Stimulated activated naive CD8-positive, alpha-beta T cell treated with anti-CD3 and anti-CD28 coated beads, Interleukin-15, Interleukin-2, amounts not matched to agents 100 ng/mL and 50 ng/mL, for 24 hours (primary cell): ENCODE results near the gene TMEM31.
"Not testable (repeated sequence)": the region's sequence is repeated elsewhere in the genome, so short reads cannot be mapped to it uniquely, and the experiment has no call there.

Experiments used
- H3K27ac Mint-ChIP-seq: one replicate; pipeline ENCODE4 v1.8.0; 2021; ENCODE audit warnings: mild to moderate bottlenecking, mixed read lengths
- H3K27me3 Mint-ChIP-seq: one replicate; pipeline ENCODE4 v1.8.0; 2021; ENCODE audit warnings: mixed read lengths
- H3K36me3 Mint-ChIP-seq: one replicate; pipeline ENCODE4 v1.8.0; 2021; ENCODE audit warnings: low read depth, mixed read lengths
- H3K4me1 Mint-ChIP-seq: one replicate; pipeline ENCODE4 v1.8.0; 2021; ENCODE audit warnings: low read depth, mixed read lengths
- H3K4me3 Mint-ChIP-seq: one replicate; pipeline ENCODE4 v1.8.0; 2021; ENCODE audit warnings: mild to moderate bottlenecking, mixed read lengths
- H3K9me3 Mint-ChIP-seq: one replicate; pipeline ENCODE4 v1.8.0; 2021; ENCODE audit warnings: mixed read lengths

TMEM31 gene

GRCh38 chrX:103739421-103739820, 28.7 kb downstream of the TMEM31 start:
- Mint-ChIP-seq H3K9me3 (no peaks in the 10 kb centered on the region), H3K4me3 (no peak overlapping the region), H3K36me3 (no peaks in the 10 kb centered on the region), H3K4me1 (peaks cover 2% of the 10 kb centered on the region), H3K27me3 (no peaks in the 10 kb centered on the region), H3K27ac (no peak overlapping the region)

DNA sequence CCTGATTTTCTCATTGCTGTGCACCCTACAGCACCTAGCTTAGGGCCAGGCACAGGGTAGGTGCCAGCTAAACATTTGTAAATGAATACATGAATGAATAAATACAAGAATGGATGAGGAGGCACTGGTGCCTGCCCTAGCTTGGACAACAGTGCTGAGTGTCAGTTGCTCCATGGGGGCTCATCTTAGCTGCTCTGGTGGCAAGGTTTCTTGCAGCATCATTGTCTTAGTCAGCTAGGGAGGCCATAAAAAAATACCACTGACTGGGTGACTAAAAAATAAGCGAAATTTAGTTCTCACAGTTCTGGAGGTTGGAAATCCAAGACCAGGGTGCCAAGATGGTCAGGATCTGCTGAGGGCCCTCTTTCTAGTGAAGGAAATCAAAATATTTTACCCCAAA, 31.2 kb downstream of the TMEM31 start:
- no peaks in the 10 kb centered on the region for H3K36me3 Mint-ChIP-seq
- no peaks in the 10 kb centered on the region for H3K9me3 Mint-ChIP-seq
- H3K4me3 Mint-ChIP-seq = no peak overlapping the region
- no peak overlapping the region for H3K27ac Mint-ChIP-seq
- no peaks in the 10 kb centered on the region for H3K27me3 Mint-ChIP-seq
- no peaks in the 10 kb centered on the region for H3K4me1 Mint-ChIP-seq

GRCh38 chrX:103742339-103742738, 31.6 kb downstream of the TMEM31 start:
- no peaks in the 10 kb centered on the region for H3K9me3 Mint-ChIP-seq
- no peak overlapping the region for H3K4me3 Mint-ChIP-seq
- no peaks in the 10 kb centered on the region for H3K4me1 Mint-ChIP-seq
- no peaks in the 10 kb centered on the region for H3K27me3 Mint-ChIP-seq
- no peaks in the 10 kb centered on the region for H3K36me3 Mint-ChIP-seq
- H3K27ac Mint-ChIP-seq = no peak overlapping the region

DNA sequence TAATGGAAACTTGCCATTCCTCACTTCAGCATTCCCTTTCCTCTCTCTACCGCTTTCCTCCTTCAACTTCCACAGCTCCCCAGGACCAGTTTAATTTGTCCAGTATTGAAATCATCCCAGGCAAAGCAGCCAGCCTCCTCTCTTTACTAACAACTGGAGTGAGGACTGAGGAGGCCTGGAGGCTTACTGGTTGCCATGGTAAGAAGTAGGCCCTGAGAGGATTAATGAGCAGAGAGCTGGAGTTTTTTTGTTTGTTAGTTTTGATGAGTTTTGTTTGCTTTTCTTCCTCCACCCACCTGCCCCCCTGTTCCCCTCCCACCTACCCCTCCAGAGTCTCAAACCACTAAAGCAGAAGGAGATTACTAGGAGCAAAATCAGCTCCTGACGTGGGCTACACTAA, 36.5 kb downstream of the TMEM31 start:
- no peaks in the 10 kb centered on the region for H3K9me3 Mint-ChIP-seq
- no peak overlapping the region for H3K27ac Mint-ChIP-seq
- no peak overlapping the region for H3K4me3 Mint-ChIP-seq
- H3K36me3 Mint-ChIP-seq = no peaks in the 10 kb centered on the region
- H3K4me1 Mint-ChIP-seq = no peaks in the 10 kb centered on the region
- H3K27me3 Mint-ChIP-seq = no peaks in the 10 kb centered on the region

DNA sequence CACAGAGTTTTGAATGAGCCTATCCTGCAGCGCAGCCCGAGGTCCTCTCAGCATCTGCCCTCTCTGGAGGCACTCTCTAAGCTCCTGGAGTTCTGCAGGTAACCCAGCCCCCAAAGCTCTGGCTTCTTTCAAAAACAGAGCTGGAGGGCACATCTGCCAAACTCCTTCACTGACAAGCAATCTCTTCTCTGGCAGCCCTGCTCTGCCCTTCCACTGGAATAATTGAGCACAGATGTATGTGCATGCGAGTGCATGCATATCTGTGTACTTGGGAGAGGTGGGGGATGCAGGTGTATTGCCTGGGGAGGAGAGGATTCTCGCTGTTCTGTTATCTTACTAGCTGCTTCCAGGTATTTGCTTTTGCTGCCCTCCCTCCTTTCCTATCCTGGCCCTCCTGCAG, 43.7 kb downstream of the TMEM31 start:
- H3K27ac Mint-ChIP-seq = no peak overlapping the region
- H3K4me1 Mint-ChIP-seq = no peaks in the 10 kb centered on the region
- H3K4me3 Mint-ChIP-seq = no peak overlapping the region
- H3K9me3 Mint-ChIP-seq = no peaks in the 10 kb centered on the region
- H3K27me3 Mint-ChIP-seq = no peaks in the 10 kb centered on the region
- H3K36me3 Mint-ChIP-seq = no peaks in the 10 kb centered on the region

DNA sequence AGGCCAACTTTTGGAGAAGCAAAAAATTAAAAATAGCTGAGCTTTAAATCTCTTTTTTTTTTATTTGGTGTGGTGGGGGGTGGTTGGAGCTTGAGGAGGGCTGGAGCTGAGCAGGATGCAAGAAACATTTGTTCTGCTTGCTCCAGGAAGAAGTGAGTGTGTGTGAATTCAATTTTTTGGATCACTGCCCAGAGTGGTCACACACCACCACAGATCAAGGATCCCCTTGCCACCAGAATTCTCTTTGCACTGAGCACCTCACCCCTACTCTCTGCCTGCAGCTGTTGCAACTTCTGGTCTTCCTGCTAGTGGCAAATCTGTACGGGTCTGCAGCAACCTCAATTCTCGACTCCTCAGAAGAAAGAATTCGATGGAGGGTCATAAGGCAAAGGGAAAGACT, 46.0 kb downstream of the TMEM31 start:
- H3K27me3 Mint-ChIP-seq = no peaks in the 10 kb centered on the region
- H3K4me3 Mint-ChIP-seq = no peak overlapping the region
- H3K9me3 Mint-ChIP-seq = no peaks in the 10 kb centered on the region
- no peaks in the 10 kb centered on the region for H3K4me1 Mint-ChIP-seq
- no peaks in the 10 kb centered on the region for H3K36me3 Mint-ChIP-seq
- H3K27ac Mint-ChIP-seq = no peak overlapping the region

GRCh38 chrX:103758555-103758954, 47.8 kb downstream of the TMEM31 start:
- Mint-ChIP-seq H3K9me3 (no peaks in the 10 kb centered on the region), H3K27ac (no peak overlapping the region), H3K4me3 (no peak overlapping the region), H3K36me3 (no peaks in the 10 kb centered on the region), H3K27me3 (no peaks in the 10 kb centered on the region), H3K4me1 (no peaks in the 10 kb centered on the region)

- H3K9me3 Mint-ChIP-seq, H3K36me3 Mint-ChIP-seq, H3K4me1 Mint-ChIP-seq, H3K27ac Mint-ChIP-seq, H3K27me3 Mint-ChIP-seq, H3K4me3 Mint-ChIP-seq: not testable (repeated sequence)
Measured at GRCh38 chrX:103763541-103763940, 52.8 kb downstream of the TMEM31 start.
